DMS 273 treated with DMSO at 0.1 percent for 48 hours (cell line): ENCODE data around the gene MREG.
"Not testable (repeated sequence)": the region's sequence is repeated elsewhere in the genome, so short reads cannot be mapped to it uniquely, and the experiment has no call there.

Experiments used
- DNase-seq: peaks from one replicate; lab custom pipeline; 2025; lab: John Stamatoyannopoulos, UW

Gene MREG

GRCh38 chr2:215958257-215958656, 55.1 kb downstream of the MREG start:
- no peak for DNase-seq

- DNase-seq: not testable (repeated sequence)
Observed at GRCh38 chr2:215957354-215958122, 55.8 kb downstream of the MREG start.

- DNase-seq: no peak
Observed at GRCh38 chr2:215952860-215953637, 60.3 kb downstream of the MREG start.

GRCh38 chr2:215951558-215951957, 61.8 kb downstream of the MREG start:
- DNase-seq: no peak

- DNase-seq: no peak
Observed at GRCh38 chr2:215949991-215950404, 63.4 kb downstream of the MREG start.

- DNase-seq: no peak
Observed at GRCh38 chr2:215948051-215948450, 65.3 kb downstream of the MREG start.

GRCh38 chr2:215946586-215946985, 66.8 kb downstream of the MREG start:
- DNase-seq: peak; percentile 25

GRCh38 chr2:215942194-215942593, 71.2 kb downstream of the MREG start:
- no peak for DNase-seq

- no peak for DNase-seq
Observed at GRCh38 chr2:215941726-215942125, 71.6 kb downstream of the MREG start.

GRCh38 chr2:215940645-215941184, 72.6 kb downstream of the MREG start:
- DNase-seq: no peak

- no peak for DNase-seq
Observed at GRCh38 chr2:215937190-215937589, 76.2 kb downstream of the MREG start.

GRCh38 chr2:215933151-215933550, 80.2 kb downstream of the MREG start:
- DNase-seq: no peak

GRCh38 chr2:215931256-215931903, 82.0 kb downstream of the MREG start:
- DNase-seq: no peak

- no peak for DNase-seq
Observed at GRCh38 chr2:215930505-215931253, 82.7 kb downstream of the MREG start.

GRCh38 chr2:215929602-215930335, 83.6 kb downstream of the MREG start:
- DNase-seq: no peak

- no peak for DNase-seq
Observed at GRCh38 chr2:215928086-215928485, 85.3 kb downstream of the MREG start.

- DNase-seq: not testable (repeated sequence)
Observed at GRCh38 chr2:215926992-215927391, 86.4 kb downstream of the MREG start.

GRCh38 chr2:215921895-215922294, 91.5 kb downstream of the MREG start:
- no peak for DNase-seq

- peak; percentile 34 for DNase-seq
Observed at GRCh38 chr2:215920244-215921100, 92.9 kb downstream of the MREG start.

GRCh38 chr2:215919624-215920243, 93.6 kb downstream of the MREG start:
- no peak for DNase-seq
